GM10248 (cell line): ENCODE data around the gene NCAN.
"Not testable (repeated sequence)": the region's sequence is repeated elsewhere in the genome, so short reads cannot be mapped to it uniquely, and the experiment has no call there.

Experiments used
- CTCF ChIA-PET: fragments of 300-600 bp; sonication (Branson Sonifier 250); formaldehyde crosslinking; extraction: SDS; loops from one replicate; lab custom pipeline; 2021; ENCODE audit warnings: antibody characterized with exemption; lab: Yijun Ruan, JAX
- POLR2A ChIA-PET: fragments of 350-650 bp; sonication (Branson Sonifier 250); formaldehyde crosslinking; extraction: SDS; loops from one replicate; lab custom pipeline; 2020; ENCODE audit warnings: antibody characterized with exemption; lab: Yijun Ruan, JAX
- DNase-seq: peaks from one replicate; pipeline ENCODE4 v3.0.0; 2012; ENCODE audit errors: extremely low spot score
- TF ChIP-seq, protein P1 (sequence below): IDR thresholded peaks from 2 replicates; pipeline ENCODE4 v1.5.1; 2012; ENCODE audit warnings: mild to moderate bottlenecking, low read depth; ENCODE audit errors: extremely low read depth, missing control alignments, control extremely low read depth

The NCAN gene

DNA sequence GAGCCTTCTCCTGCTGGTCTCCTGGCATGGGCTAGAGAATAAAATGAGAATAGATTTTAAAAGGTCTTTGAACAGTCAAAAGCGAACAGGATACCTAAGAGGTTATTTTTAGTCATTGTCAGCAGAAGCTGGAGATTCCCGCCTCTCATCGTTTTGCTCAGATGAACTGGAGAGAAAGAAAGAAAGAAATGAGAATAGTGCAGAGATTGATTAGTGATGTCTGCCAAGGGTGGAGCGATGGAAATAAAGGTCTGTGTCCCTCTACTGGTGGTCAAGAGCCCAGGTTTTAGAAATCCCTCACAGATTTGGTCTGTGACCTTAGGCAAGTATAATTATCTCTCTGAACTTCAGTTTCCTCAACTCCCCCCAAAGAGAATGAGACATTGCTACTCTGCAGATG, 5.3 kb downstream of the NCAN start:
- no peak for DNase-seq
- CTCF ChIA-PET: interaction anchor here (1.1 kb wide), 1 partner anchor 14 kb away, joined by 3 read pairs; the partner anchor contains the start of gene NR2C2AP
- POLR2A ChIA-PET: no interaction called here
- TF ChIP-seq, protein P1, sequence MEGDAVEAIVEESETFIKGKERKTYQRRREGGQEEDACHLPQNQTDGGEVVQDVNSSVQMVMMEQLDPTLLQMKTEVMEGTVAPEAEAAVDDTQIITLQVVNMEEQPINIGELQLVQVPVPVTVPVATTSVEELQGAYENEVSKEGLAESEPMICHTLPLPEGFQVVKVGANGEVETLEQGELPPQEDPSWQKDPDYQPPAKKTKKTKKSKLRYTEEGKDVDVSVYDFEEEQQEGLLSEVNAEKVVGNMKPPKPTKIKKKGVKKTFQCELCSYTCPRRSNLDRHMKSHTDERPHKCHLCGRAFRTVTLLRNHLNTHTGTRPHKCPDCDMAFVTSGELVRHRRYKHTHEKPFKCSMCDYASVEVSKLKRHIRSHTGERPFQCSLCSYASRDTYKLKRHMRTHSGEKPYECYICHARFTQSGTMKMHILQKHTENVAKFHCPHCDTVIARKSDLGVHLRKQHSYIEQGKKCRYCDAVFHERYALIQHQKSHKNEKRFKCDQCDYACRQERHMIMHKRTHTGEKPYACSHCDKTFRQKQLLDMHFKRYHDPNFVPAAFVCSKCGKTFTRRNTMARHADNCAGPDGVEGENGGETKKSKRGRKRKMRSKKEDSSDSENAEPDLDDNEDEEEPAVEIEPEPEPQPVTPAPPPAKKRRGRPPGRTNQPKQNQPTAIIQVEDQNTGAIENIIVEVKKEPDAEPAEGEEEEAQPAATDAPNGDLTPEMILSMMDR: no peak

DNA sequence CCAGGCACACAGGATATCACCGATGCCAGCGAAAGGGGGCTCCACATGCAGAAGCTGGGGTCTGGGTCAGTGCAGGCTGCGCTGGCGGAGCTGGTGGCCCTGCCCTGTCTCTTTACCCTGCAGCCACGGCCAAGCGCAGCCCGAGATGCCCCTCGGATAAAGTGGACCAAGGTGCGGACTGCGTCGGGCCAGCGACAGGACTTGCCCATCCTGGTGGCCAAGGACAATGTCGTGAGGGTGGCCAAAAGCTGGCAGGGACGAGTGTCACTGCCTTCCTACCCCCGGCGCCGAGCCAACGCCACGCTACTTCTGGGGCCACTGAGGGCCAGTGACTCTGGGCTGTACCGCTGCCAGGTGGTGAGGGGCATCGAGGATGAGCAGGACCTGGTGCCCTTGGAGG, 7.2 kb downstream of the NCAN start:
- ChIA-PET POLR2A (no interaction called here), CTCF (no interaction called here)
- TF ChIP-seq, protein P1: no peak
- no peak for DNase-seq

DNA sequence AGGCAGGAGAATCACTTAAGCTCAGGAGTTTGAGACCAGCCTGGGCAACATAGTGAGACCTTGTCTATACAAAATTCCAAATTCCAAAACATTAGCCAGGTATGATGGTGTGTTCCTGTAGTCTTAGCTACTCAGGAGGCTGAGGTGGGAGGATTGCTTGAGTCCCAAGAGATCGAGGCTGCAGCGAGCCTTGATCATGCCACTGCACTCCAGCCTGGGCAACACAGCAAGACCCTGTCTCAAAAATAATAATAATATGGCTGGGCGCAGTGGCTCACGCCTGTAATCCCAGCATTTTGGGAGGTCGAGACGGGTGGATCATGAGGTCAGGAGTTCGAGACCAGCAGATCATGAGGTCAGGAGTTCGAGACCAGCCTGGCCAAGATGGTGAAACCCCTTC, 9.2 kb downstream of the NCAN start:
- CTCF ChIA-PET: interaction anchor here (0.9 kb wide), 1 partner anchor 10 kb away, joined by 3 read pairs; no protein-coding TSS in a partner anchor
- DNase-seq, POLR2A ChIA-PET: not testable (repeated sequence)

DNA sequence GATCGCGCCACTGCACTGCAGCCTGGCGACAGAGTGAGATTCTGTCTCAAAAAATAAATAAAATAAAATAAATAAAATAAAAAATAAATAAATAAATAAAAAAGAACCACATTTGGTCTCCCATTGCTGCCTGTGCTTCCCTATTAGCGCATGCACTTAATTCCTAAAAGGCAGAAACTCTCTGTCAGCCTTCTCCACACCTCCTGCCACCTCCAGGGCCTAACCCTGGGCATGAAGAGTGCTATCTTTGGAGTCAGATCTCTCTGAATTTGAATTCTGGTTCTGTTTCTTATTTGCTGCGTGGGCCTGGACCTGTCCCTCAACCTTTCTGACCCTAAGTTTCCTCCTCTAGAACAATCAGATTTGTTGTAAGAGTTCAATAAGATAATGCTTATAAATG, 11.3 kb downstream of the NCAN start:
- ChIA-PET CTCF (no interaction called here), POLR2A (no interaction called here)
- DNase-seq: no peak
- TF ChIP-seq, protein P1: no peak

DNA sequence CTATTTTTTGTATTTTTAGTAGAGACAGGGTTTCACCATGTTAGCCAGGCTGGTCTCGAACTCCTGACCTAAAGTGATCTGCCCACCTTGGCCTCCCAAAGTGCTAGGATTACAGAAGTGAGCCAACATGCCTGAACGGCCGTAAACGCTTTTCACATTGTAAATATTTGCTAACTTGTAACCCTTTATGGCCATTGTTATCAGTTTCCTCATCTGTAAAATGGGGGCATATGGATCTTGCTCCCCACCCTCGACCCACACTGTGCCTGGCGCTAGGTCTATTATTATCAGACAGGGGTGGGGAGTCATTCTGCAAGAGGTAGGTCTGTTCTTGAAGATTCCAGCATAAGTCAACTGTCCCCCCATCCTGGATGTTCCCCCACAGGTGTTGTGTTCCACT, 11.9 kb downstream of the NCAN start:
- CTCF ChIA-PET: interaction anchor here (1.5 to 2.8 kb wide), 3 partner anchors 11 to 76 kb away, joined by 3 to 20 read pairs (median 7); no protein-coding TSS in a partner anchor
- POLR2A ChIA-PET: no interaction called here
- TF ChIP-seq, protein P1: no peak
- DNase-seq: no peak

DNA sequence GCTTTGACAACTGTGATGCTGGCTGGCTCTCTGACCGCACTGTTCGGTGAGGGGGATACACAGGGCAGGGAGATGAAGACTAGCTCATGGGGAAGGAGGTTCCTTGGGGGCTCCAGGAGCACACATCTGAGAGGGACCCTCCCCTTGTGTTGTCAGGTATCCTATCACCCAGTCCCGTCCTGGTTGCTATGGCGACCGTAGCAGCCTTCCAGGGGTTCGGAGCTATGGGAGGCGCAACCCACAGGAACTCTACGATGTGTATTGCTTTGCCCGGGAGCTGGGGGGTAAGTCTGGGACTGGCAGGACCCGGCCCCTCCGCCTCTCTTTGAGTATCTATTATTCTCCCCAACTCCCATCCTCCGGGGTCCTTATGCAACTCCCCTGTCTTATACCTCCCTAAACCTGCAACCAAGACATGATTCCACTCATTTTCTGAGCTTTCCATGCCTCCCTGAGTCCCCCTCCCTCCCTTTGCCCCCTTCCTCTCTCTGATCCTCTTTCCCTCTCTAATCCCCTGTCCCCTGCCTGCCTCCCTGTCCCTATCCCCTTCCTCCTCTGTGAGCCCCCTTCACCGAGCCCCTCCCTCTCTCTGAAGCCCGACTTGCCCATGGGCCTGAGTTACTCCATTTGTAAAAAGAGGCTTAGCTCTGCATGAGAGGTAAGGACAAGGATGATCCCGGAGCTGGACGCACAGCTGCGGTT, 12.5 kb downstream of the NCAN start:
- ChIA-PET POLR2A (no interaction called here), CTCF (interaction anchor here (0.8 to 2.8 kb wide), 10 partner anchors 10 to 80 kb away, joined by 3 to 20 read pairs (median 4); no protein-coding TSS in a partner anchor)
- TF ChIP-seq, protein P1: no peak
- DNase-seq: no peak

DNA sequence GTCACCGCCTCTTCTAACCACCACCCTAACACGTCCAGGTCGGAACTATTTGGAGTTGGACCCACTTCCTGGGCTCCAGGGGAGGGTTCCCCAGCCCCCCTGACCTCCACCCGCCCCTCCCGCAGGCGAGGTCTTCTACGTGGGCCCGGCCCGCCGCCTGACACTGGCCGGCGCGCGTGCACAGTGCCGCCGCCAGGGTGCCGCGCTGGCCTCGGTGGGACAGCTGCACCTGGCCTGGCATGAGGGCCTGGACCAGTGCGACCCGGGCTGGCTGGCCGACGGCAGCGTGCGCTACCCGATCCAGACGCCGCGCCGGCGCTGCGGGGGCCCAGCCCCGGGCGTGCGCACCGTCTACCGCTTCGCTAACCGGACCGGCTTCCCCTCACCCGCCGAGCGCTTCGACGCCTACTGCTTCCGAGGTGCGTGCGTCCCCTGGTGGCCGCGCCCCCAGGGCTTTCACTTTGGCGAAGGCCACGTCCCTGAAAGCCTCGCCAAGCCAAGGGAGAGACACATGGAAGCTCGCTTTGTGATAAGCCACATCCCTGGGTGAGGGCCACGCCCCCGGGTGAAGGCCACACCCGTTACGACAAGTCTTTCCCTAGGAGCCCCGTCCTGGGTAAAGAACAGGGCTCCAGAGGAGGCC, 13.2 kb downstream of the NCAN start:
- TF ChIP-seq, protein P1: peak; percentile 75
- DNase-seq: peak; percentile 89
- POLR2A ChIA-PET: no interaction called here
- CTCF ChIA-PET: interaction anchor here (0.8 to 2.8 kb wide), 11 partner anchors 10 to 170 kb away, joined by 3 to 20 read pairs (median 4); no protein-coding TSS in a partner anchor
